HG03045 (cell line): ENCODE data around the gene ACAP2.

ENCODE experiments used
- ATAC-seq: cut with Tn5 transposase; IDR thresholded peaks from one replicate; pipeline ENCODE4 v1.9.1; 2021; ENCODE audit warnings: mild to moderate bottlenecking, moderate library complexity; ENCODE audit not compliant: unreplicated experiment

The ACAP2 gene

DNA sequence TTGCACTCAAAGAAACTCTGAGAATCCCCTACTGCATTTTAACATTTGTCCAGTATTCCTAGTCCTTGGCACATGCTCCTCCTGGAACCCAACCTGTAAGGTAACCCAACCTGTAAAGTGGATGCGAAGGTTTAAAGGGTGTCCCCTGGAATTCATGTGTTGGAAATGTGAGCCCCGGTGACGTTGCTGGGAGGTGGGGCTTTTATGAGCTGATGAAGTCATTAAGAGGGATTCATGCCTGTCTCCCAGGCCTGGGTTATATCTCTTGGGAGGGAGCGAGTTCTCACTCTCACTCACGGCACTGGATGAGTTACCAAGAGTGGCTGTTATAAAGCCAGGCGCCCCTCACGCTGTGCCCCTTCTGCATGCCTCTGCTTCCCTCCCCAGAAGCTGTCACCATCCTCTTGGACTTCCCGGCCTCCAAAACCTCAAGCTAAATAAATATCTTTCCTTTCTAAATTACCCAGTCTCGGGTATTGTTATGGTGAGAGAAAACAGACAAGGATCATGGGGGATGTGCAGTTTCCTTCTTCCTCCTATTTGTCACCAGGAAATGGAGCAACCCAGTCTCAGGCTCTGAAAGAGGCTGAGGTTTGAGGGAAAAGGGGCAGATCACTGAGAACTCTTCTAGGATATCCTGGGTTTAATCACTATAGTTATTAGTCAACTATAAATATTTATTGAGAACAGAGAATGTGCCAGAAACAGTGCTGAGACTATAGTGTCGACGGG lies 179.5 kb downstream of the ACAP2 start:
- ATAC-seq = no peak

DNA sequence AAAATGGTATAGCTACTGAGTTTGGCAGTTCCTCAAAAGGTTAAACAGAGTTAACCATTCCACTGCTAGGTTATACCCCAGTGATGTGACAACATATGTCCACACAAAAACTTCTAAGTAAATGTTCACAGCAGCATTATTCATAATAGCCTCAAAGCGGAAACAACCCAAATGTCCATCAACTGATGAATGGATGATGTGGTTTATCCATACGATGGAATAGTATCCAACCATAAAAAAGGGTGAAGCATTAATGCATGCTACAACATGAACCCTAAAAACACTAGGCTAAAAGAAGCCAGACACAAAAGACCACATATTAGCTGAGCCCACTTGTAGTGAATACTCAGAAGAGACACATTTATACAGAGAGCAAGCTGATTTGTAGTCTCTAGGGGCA lies 180.9 kb downstream of the ACAP2 start:
- no peak for ATAC-seq

DNA sequence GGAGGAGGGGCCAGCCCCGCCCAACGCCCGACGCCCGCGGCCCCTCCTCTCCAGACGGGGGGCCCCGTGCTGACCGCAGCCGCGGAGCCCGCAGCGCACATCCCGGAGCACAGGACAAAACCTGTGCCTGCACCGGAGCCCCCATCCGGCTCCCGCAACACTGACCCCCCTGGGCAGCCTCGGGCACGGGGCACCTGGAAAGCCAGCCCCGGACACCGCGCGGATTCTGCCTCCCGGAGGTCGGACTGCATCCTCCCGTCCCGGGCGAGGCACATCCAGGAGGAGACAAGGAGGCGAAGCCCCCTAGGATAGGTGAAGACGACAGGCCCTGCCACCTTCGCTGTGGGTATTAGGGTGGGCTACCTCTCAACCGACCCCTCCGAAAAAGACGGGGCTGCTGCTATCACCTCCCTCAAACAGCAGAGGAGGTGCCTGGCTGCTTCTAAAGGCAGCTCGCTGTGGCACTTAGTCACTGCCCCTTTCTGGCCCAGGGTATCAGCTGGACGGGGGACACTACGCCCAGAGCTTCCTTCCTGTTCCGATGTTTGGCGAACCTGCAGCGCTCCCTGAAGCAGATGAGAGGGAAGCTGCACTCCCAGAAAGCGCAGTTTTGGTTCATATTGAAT lies 182.4 kb downstream of the ACAP2 start:
- no peak for ATAC-seq

DNA sequence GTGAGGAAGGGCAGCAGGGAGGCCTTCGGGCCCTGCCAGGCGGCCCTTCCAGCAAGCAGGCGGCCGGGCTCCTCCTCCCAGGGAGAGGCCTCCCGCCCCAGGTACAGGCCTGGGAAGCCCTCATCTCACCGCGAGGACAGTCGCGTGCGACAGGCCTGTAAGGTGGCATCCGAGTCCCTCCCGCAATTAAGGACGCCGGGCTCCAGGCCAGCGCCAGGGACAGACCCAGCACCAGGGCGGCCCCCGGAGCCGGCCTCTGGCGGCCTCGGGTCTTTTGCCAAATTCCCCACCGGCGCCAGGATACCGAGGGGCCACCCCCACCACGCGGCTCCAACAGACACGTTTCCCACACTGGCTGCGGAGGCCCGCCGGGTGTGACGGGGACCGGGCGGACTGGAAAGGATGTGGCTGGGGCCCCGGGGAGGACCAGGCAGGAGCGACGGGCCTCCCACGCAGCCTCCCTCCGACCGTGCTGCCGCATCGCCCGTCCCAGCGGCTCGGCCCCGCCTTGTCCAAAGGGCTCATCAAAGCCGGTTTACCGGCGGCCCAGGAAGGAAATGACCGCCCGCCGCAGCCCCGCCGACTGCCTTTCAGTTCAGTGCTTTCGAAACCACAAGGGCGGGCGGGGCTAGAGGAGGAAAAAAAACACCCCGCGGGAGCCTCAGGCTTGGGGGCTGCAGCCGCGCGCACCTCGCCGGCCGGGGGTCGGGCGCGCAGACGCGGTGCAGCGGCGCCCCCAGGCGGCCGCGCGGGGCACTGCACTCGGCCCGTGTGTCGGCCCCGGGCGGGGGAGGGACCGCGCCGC lies 183.1 kb downstream of the ACAP2 start:
- ATAC-seq = peak; percentile 82

DNA sequence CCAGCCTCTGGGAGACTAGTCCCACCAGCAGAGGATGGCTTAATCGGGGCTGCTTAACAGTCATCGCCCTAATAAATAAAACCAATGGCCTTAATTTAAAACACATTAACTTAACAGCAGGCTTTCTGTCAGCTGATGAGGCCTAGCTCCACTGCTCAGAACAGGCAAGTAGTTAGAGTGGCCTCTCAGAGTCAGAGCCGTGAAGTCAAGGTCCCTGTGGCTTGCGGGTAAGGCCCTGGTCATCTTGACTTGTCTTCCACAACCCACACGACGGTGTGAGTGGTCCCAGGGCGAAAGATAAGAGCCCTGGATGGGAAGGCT lies 183.7 kb downstream of the ACAP2 start:
- ATAC-seq = no peak

DNA sequence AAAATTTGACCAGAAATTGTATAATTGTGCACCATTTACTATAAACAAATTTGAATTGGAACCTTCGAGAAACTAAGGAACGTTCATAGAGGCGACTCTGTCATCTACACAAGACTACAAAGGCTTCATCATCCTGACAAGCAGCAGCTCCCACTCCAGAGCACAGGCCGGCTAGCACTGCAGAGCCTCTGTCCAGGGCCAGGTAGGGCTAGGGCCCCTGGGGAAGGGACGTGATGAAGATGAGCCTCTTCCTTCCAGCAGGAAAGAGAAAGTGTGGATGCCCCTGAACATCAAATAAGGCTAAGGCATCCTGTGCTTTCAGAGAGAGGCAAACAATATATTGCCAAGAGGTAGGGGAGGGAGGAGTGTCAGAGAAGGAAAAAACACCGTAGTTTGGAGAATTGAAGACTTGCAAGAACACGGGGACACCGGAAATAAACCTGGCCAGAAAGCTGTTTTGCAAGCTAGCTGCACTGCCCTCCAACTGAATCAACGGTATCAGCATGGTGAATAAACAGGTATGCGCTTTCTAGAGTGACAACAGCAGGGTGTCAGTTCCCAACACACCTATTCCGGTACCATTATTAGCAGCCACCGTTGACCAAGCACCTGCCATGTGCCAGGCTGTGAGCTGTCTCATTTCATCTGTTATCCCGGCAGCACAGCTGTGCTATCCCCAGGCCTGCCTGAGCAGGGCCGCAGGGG lies 184.2 kb downstream of the ACAP2 start:
- no peak for ATAC-seq

DNA sequence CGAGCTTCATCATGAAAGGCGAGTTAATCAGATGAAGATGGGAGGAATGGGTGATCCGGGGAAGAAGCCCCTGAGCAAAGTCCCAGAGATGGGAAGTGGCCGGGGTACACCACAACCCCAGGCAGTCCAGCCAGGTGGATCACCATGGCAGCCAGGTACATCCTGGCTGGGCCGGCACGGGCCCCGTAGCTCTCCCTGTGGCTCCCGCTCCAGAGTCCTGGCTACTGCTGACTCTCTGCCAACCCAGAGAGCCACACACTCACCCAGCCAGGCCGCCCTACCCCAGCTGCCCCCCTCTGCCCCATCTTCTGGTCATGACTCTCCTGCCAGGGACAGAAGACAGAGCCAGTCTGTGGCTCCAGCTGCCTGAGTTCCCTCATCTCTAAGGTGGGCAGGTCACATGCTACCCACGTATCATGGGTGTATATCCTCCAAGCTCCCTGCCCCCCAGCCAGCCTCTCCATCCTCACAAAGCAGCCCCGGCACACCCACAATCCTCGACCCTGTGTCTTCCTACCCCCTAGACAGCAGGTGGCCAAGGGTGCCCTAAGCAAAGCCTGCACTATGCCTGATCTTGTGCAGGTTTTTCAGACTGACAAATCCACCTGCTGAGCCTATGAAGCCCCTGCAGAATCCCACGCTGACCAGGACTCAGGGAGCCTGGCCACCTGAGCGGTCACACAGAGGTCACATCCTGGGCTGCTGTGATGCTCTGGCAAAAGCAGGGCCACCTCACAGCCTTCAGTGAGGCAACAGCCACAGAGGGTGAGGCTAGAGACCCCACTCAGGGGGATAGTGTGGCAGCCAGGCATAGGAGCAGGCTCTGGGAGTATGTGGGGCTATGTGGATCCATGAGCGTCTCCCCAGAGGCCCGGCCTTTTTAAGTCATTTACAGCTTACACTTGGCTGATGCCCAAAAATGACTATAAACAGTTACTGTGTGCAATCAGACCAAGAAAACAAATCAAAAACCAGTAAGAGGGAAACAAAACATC lies 185.1 kb downstream of the ACAP2 start:
- ATAC-seq = no peak

DNA sequence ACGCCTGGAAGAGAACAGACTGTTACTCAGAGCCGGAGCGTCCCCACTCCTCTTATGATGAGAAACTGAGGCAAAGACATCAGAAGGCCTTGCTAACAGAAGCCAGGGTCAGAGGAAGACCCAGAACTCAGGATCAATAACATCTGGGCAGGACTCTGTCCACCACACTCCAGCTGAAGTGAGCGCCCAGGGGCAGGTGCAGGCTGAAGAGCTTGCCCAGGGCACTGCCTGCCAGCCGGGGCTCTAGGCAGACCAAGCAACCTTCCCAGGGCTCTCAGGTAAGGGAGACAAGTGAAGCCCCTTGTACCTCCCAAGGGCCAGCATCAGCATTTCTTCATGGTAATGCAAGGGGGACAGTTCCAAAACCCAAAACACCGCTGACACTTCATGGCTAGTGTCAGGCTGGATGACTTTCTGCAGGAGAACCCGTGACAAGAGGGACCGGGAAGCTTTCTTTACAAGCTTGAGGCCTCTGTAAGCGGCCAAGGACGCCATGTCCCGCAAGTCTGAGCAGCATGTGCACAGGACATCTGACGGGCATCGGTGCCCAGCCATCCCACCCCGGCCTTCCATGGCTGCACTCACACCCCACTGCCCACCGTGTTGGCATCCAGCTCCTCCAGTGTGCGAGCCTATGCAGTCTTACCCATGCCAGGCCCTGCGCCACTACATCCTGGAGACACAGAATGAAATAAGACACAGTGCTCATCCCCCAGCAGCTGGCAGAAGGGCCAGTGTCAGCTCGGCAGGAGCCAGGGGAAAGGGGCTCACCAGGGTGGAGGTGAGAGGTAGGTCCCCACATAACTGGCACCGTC lies 186.0 kb downstream of the ACAP2 start:
- ATAC-seq = no peak

DNA sequence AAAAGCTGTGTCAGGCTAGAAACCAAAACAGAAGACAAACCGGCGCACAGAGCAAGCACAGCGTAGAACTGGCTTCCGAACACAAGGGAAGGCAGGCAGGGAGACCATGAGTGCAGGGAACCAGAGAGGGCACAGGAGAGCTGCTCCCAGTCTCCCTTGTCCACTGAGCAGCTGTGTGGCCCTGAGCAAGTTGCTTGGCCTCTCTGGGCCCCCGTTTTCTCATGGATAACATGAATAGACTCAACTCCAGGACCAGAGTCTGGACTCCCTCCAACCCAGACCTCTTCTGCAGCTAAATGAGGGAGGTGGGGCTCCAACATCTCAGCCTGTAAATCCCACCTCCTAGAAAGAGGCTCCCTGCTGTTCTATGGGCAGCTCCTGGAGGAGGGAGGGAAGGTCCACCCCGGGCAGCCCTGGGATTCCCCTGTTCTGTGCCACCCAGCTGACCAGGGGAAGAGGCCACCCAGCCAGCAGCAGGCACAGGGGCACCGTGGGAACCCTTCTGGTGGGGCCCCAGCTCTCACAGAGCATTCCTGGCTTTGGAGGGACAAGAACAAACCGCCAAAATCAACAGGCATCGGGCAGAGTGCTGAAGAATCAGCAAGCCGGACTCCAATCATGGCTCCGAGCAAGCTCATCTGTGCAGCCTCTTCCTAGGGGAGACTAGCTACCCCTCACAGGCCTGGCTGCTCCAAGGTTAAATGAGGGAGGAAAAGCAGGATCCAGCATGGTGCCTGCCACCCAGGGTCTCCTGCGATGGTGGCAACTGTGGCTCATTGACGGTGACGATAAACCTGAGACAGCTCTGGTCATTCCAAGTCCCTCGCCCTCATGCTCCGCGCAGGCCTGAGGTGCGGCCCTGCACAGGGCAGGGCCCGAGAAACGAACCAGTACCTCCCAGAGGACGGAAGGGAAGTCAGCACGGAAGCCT lies 187.0 kb downstream of the ACAP2 start:
- no peak for ATAC-seq

DNA sequence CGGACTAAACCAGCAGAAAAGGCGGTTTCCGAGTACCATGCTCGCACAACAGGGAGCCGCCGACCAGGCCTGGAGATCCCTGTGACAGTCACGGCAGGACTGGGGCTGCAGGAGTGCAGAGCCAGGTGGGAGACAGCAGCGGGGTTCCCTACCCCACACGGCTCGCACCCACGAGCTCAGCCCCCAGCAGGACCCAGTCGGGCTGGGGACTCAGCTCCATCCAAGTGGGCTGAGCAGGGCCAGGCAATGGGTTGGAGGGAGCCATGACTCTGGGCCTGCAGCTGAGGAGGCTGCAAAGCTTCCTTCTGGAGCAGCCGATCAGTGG lies 187.7 kb downstream of the ACAP2 start:
- ATAC-seq = no peak

DNA sequence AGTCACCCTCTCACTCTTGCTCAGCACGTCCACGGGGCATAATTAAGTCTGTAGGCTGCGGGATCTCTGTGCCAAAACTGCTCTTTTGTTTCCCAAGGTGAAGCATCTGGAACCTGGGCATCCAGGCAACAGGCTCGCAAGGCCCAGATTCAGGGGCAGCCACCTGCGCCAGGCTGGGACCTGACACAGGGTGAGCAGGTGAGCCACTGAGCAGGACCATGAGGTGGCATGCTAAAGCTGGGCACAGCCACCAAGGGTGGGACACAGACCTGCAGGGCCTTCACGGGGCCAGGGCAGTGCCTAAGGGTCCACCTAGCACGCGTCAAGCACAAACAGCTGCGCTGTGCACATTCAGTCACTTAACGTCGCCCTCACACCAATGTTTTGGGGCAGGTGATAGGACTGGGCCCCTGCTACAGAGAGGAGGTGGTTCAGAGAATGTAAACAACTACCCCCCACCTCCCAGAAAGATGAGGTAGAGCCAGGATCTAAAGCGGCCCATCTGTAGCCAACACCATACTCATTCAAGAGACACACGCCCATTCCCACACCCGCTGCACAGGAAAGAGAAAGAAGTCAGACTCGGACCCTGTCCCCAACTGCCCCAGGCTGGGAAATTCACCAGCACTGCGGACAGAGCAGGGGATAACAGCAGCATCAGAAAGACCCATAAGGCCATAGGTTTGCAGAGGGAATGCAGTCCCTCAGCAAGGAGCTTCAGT lies 188.2 kb downstream of the ACAP2 start:
- no peak for ATAC-seq

DNA sequence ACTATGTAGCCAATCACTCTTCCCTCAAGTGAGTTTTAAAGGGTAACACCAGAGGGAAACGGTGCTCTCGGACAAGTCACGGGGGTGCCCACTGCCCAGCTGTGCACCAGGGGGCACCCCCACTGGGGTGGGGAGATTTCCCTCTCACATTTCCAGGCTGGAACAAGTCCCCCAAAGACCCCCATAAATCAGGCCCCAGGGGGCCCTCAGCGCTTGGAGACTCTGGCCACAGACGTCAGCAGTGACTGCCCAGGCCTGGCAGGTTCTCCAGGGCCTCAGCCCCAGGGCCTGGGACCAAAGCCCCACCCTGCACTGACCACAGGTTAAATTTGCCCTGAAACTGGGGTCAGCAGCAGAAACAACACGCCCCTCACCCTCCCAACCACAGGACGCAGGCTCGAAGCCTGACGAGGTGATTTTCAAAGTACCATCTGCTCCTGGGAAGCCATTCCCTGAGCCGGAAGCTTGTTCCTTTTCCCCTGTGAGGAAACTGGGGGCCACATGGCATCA lies 188.8 kb downstream of the ACAP2 start:
- ATAC-seq = no peak

DNA sequence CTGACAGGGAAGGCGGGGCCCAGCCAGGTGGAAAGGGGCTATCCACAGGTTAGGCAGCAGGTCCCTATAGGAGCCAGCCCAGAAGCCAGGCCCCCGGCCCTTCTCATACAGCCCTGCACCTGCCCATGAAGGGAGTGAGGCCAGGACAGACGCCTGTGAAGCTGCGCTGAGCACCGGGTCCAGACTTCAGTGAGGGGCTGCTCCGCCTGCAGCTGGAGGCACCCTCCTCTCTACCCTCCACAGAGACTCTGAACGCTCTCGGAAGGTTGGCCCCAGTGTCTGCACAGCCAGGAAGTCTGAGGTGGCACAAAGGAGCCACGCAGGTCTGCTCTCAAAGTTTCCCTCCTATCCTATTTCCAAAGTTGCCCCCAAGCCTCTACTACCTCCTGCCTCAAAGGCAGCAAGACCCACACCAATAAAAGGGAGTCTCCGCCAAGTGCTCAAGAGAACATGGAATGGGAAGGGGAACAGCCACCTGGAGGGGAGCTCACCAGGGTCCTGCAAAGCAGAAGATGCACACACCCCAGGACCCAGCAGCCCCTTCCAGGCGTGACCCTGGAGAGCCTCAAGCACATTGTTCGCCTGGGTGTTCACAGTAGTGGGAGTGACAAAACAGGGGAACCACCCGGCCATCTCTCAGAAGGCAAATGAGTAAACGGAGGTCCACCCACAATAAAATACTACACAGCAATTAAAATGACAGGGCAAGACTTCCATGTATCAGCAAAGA lies 191.3 kb downstream of the ACAP2 start:
- ATAC-seq = no peak

DNA sequence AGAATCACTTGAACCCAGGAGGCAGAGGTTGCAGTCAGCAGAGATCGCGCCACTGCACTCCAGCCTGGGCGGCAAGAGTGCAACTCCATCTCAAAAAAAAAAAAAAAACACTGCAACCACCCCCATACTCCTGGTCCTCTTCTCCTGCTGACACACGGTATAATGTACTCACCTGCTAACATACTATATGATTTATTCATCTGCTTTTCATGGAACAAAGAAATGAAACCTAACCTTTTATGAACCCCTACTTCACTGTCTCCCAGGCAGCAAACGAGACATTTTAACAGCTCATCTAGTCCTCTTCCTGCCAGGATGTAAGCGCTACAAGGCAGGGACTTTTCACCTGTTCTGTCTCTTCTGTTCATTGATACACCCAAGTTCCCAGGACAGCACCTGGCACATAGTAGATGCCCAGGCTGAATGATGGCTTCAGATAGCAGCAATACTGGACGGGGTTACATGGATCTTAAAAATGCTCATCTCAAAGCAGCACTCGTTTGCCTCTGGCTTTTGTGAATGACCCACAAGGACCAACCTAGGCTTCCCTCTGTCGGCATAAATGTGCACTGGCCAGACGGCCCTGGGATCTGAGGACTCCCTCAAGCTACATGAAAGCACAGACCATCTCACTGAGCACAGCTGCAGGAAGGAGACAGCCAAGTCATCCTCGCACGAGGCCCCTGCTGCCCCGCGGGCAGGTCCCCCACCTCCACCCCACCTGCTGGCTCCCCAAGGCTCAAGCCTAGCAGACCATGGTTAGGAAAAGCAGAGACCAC lies 192.2 kb downstream of the ACAP2 start:
- ATAC-seq = no peak

DNA sequence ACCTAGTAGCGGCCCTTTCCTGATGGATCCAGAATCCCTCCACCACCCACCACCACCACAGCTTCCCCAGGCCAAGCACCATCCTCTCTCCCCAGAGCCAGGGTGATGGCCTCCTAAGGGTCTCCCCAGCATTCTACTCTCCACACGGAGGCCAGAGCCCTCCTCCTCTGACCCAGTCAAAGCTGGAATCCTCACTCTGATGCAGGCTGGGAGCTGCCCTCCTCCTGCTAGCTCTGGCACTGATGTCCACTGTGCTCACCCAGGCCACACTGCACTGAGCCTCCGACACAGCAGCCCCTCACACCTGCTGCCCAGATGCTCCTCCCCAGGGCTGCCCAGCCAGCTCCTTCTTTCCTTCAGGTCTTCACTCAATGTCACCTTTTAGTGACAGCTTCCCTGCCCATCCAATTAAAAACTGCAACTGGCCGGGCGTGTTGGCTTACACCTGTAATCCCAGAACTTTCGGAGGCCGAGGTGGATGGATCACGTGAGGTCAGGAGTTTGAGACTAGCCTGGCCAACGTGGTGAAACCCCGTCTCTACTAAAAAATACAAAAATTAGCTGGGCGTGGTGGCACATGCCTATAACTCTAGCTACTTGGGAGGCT lies 192.9 kb downstream of the ACAP2 start:
- ATAC-seq = no peak
